Heart left ventricle (tissue), 16 donors: ENCODE measurements around the gene FAM180A. TPM values are rescaled to one million over a fixed set of nuclear protein-coding genes. Genes with fewer than 3 reads are reported as not detected.

Experiments
- ATAC-seq, 4 donors: fragments of 200-7000 bp; cut with Tn5 transposase; one replicate each; pipeline ENCODE4 v1.9.1; 2020 to 2022; ENCODE audit warnings: moderate library complexity in 4 of 4, mild to moderate bottlenecking in 3 of 4, moderate number of reproducible peaks in 1 of 4
- DNase-seq, 5 donors: peaks; one replicate each; pipeline ENCODE4 v3.0.0-alpha.2; 2020
- H3K27ac ChIP-seq, 12 donors: fragments of 200-600 bp; sonication (generic) in 4 of 12; one replicate each; pipeline versions ENCODE4 v1.5.0 to v1.8.0; 2016 to 2022; ENCODE audit warnings: mild to moderate bottlenecking in 2 of 12
- H3K27me3 ChIP-seq, 9 donors: fragments of 200-600 bp; sonication (generic) in 2 of 9; one replicate each; pipeline versions ENCODE4 v1.5.1 to v1.8.0; 2016 to 2022; ENCODE audit warnings: mild to moderate bottlenecking in 3 of 9
- H3K36me3 ChIP-seq, 9 donors: fragments of 200-600 bp; sonication (generic) in 2 of 9; one replicate each; pipeline versions ENCODE4 v1.5.0 to v1.8.0; 2018 to 2022; ENCODE audit warnings: mild to moderate bottlenecking in 2 of 9
- H3K4me1 ChIP-seq, 12 donors: fragments of 200-600 bp; sonication (generic) in 4 of 12; one replicate each; pipeline versions ENCODE4 v1.5.0 to v1.8.0; 2016 to 2022; ENCODE audit warnings: mild to moderate bottlenecking in 3 of 12
- H3K4me3 ChIP-seq, 12 donors: fragments of 200-600 bp; sonication (generic) in 4 of 12; one replicate each; pipeline versions ENCODE4 v1.5.0 to v1.8.0; 2017 to 2022; ENCODE audit warnings: mild to moderate bottlenecking in 9 of 12, moderate library complexity in 4 of 12
- H3K9me3 ChIP-seq, 12 donors: fragments of 200-600 bp; sonication (generic) in 4 of 12; one replicate each; pipeline versions ENCODE4 v1.5.0 to v1.8.0; 2016 to 2022; ENCODE audit warnings: mild to moderate bottlenecking in 1 of 12
- CTCF ChIP-seq, 12 donors: fragments of 200-600 bp; sonication (generic) in 4 of 12; IDR thresholded peaks; one replicate each; pipeline versions ENCODE4 v1.5.0 to v1.8.0; 2018 to 2022; ENCODE audit warnings: antibody characterized with exemption in 12 of 12, mild to moderate bottlenecking in 5 of 12
- POLR2A ChIP-seq, 2 donors: fragments of 450-650 bp; IDR thresholded peaks; one replicate each; pipeline ENCODE4 v1.6.1; 2017; ENCODE audit warnings: antibody characterized with exemption in 2 of 2, mild to moderate bottlenecking in 2 of 2, moderate library complexity in 2 of 2
- WGBS, 4 donors: extraction: QIAGEN DNeasy Blood & Tissue Kit in 2 of 4; methylation state at CpG; one replicate each; pipeline versions ENCODE4 v1.1.5 to v1.1.7; 2013 to 2018; 5-methylcytosine and 5-hydroxymethylcytosine counted together
- intact Hi-C, 10 donors: fragments of 100-400 bp; cut with DNase I; formaldehyde crosslinking; loops; one replicate each; pipeline versions ENCODE4 v1.11.1 to v1.14.2; 2022
- polyA plus RNA-seq, 2 donors: library from polyadenylated mRNA; stranded (reverse); fragments of 200-250 nt; gene quantifications; one replicate each; pipeline ENCODE4 v1.2.3, GENCODE V29; 2013
- total RNA-seq, 9 donors: library from RNA; depleted of rRNA in 2 of 9; stranded (reverse); fragments of >200 nt in 2 of 9; fragmentation: NEBNext Ultra II Directional in 3 of 9; extraction: Animal tissue kit (Norgen Biotek cat#: 25700) in 3 of 9; gene quantifications; one replicate each; pipeline versions ENCODE4 v1.1.0 to v1.2.4, GENCODE V29; 2016 to 2023
- donor health status: ischemic (EF 13 %, LVEDD 7.1; RV severe dilation, severe dysfunction).
- donor health status: healthy with polysubstance abuse.
- donor health status: DM: no; HTN: yes; CAD: no.
- donor health status: DM: no; HTN: no; CAD: no.
- donor health status: ischemic (EF 25% LVEDD 6.9; RV normal size, moderate dysfunction).
- donor health status: ischemic (EF 25% LVEDD 5.7; RV mildly dilated, moderate dysfunction).
- donor health status: healthy.
- donor health status: DM: yes; HTN: yes; CAD: no.
- donor health status: ischemic (EF 35%, LVEDD 5.7; RV mildly dilated, moderate dysfunction).
- donor health status: nonischemic (EF 11% LVEDD 7.7; RV severe dilation, severe dysfunction).
- donor health status: DM: yes; HTN: yes; CAD: no.
- donor health status: PGD.
- donor health status: ischemic (EF 29% LVEDD 5.4; RV normal size, mild dysfunction).
- donor health status: nonischemic (EF 23%, LVEDD 6.1; RV moderate dilation, normal function).

Gene FAM180A
- total and polyA plus RNA-seq, 11 donors = 7.9 to 63.5 (median 20.8) TPM

- DNase-seq (no peak), ATAC-seq (no peak)
- TF ChIP-seq POLR2A (IDR thresholded peaks at IDR 0.05) = no peak
- TF ChIP-seq CTCF (IDR thresholded peaks at IDR 0.05) = no peak
- no peaks in the 10 kb centered on the region for H3K27me3 ChIP-seq
- H3K4me1 ChIP-seq = peaks cover 0 to 20% (median 10%) of the 10 kb centered on the region in 12 donors
- H3K4me3 ChIP-seq = no peak overlapping the region
- no peaks in the 10 kb centered on the region for H3K36me3 ChIP-seq
- 91 to 94% (median 93%) methylated on average over 9 to 14 of the region's 14 CpGs for WGBS, 4 donors
- no peak overlapping the region for H3K27ac ChIP-seq
- intact Hi-C loops = no loop called here
- no peaks in the 10 kb centered on the region for H3K9me3 ChIP-seq
Observed at GRCh38 chr7:135708041-135708440, 40.6 kb downstream of the FAM180A start.

GRCh38 chr7:135707570-135707966 lies 41.0 kb downstream of the FAM180A start:
- intact Hi-C loops = no loop called here

GRCh38 chr7:135706858-135707569 lies 41.6 kb downstream of the FAM180A start:
- no peak for TF ChIP-seq POLR2A (IDR thresholded peaks at IDR 0.05)
- TF ChIP-seq CTCF (IDR thresholded peaks at IDR 0.05) = no peak
- ATAC-seq (no peak), DNase-seq (no peak)
- Histone ChIP-seq H3K36me3 (no peaks in the 10 kb centered on the region), H3K27me3 (no peaks in the 10 kb centered on the region), H3K9me3 (no peaks in the 10 kb centered on the region), H3K4me3 (no peak overlapping the region), H3K27ac (no peak overlapping the region), H3K4me1 (peaks cover 0 to 10% (median under 1%) of the 10 kb centered on the region in 12 donors)
- 67 to 79% (median 74%) methylated on average over 7 of the region's 7 CpGs for WGBS, 4 donors
- intact Hi-C loops = no loop called here

More at GRCh38 chr7:135707570-135707966, 41.0 kb downstream of the FAM180A start:
- 57 to 71% (median 64%) methylated on average over 5 of the region's 5 CpGs for WGBS, 4 donors
- DNase-seq = no peak
- no peaks in the 10 kb centered on the region for H3K36me3 ChIP-seq
- H3K27me3 ChIP-seq = no peaks in the 10 kb centered on the region
- no peak overlapping the region for H3K4me3 ChIP-seq
- no peak overlapping the region for H3K27ac ChIP-seq
- no peak for TF ChIP-seq CTCF (IDR thresholded peaks at IDR 0.05)
- no peak for TF ChIP-seq POLR2A (IDR thresholded peaks at IDR 0.05)
- ATAC-seq = no peak
- peaks cover 0 to 15% (median 6%) of the 10 kb centered on the region in 12 donors for H3K4me1 ChIP-seq
- H3K9me3 ChIP-seq = no peaks in the 10 kb centered on the region

- Histone ChIP-seq H3K4me1 (peaks cover 0 to 9% (median 0%) of the 10 kb centered on the region in 12 donors), H3K27me3 (no peaks in the 10 kb centered on the region), H3K27ac (no peak overlapping the region), H3K9me3 (no peaks in the 10 kb centered on the region), H3K4me3 (no peak overlapping the region), H3K36me3 (no peaks in the 10 kb centered on the region)
- no peak for TF ChIP-seq POLR2A (IDR thresholded peaks at IDR 0.05)
- no peak for TF ChIP-seq CTCF (IDR thresholded peaks at IDR 0.05)
- 92 to 93% (median 92%) methylated on average over 19 to 20 of the region's 20 CpGs for WGBS, 4 donors
- ATAC-seq (peak in 1 of 4 donors; percentile 26), DNase-seq (no peak)
- intact Hi-C loops = no loop called here
Observed at GRCh38 chr7:135706038-135706742, 42.4 kb downstream of the FAM180A start.
